ENCODE measurements around the gene FAM20C.

GRCh38 chr7:205115-206010, 13.0 kb downstream of the FAM20C start:
- TF ChIP-seq POLR2AphosphoS5 (IDR thresholded peaks at IDR 0.05) (no peak), POLR2A (IDR thresholded peaks at IDR 0.05) (no peak)
- TF ChIP-seq, protein P1, sequence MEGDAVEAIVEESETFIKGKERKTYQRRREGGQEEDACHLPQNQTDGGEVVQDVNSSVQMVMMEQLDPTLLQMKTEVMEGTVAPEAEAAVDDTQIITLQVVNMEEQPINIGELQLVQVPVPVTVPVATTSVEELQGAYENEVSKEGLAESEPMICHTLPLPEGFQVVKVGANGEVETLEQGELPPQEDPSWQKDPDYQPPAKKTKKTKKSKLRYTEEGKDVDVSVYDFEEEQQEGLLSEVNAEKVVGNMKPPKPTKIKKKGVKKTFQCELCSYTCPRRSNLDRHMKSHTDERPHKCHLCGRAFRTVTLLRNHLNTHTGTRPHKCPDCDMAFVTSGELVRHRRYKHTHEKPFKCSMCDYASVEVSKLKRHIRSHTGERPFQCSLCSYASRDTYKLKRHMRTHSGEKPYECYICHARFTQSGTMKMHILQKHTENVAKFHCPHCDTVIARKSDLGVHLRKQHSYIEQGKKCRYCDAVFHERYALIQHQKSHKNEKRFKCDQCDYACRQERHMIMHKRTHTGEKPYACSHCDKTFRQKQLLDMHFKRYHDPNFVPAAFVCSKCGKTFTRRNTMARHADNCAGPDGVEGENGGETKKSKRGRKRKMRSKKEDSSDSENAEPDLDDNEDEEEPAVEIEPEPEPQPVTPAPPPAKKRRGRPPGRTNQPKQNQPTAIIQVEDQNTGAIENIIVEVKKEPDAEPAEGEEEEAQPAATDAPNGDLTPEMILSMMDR (IDR thresholded peaks at IDR 0.05): no peak

Measured in gastroesophageal sphincter (tissue), 3 donors.